ENCODE data around the gene AGAP3. TPM values are rescaled to one million over a fixed set of nuclear protein-coding genes. Genes with fewer than 3 reads are reported as not detected.

AGAP3 gene
- total and polyA plus RNA-seq, 12 donors = 40.2 to 93.4 (median 50.3) TPM

GRCh38 chr7:151048911-151049463, 37.3 kb upstream of the AGAP3 start:
- ATAC-seq (no peak), DNase-seq (no peak)
- intact Hi-C loops (cut with DNase I) = loop anchor here in 1 of 10 donors (10.0 kb wide), 1 partner anchor 56 kb away; no protein-coding TSS in a partner anchor
- H3K4me1 ChIP-seq = peaks cover 3 to 16% (median 9%) of the 10 kb centered on the region in 9 donors
- no peak overlapping the region for H3K27ac ChIP-seq
- TF ChIP-seq, protein P1, sequence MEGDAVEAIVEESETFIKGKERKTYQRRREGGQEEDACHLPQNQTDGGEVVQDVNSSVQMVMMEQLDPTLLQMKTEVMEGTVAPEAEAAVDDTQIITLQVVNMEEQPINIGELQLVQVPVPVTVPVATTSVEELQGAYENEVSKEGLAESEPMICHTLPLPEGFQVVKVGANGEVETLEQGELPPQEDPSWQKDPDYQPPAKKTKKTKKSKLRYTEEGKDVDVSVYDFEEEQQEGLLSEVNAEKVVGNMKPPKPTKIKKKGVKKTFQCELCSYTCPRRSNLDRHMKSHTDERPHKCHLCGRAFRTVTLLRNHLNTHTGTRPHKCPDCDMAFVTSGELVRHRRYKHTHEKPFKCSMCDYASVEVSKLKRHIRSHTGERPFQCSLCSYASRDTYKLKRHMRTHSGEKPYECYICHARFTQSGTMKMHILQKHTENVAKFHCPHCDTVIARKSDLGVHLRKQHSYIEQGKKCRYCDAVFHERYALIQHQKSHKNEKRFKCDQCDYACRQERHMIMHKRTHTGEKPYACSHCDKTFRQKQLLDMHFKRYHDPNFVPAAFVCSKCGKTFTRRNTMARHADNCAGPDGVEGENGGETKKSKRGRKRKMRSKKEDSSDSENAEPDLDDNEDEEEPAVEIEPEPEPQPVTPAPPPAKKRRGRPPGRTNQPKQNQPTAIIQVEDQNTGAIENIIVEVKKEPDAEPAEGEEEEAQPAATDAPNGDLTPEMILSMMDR (IDR thresholded peaks at IDR 0.05) = no peak
- H3K27me3 ChIP-seq = peaks cover 0 to 15% (median 0%) of the 10 kb centered on the region in 7 donors
- no peak overlapping the region for H3K4me3 ChIP-seq
- peaks cover 0 to 31% (median 0%) of the 10 kb centered on the region in 9 donors for H3K36me3 ChIP-seq
- 90 to 93% methylated on average over 29 to 38 of the region's 38 CpGs for WGBS, 2 donors
- H3K9me3 ChIP-seq = no peaks in the 10 kb centered on the region

GRCh38 chr7:151051108-151051507, 35.2 kb upstream of the AGAP3 start:
- TF ChIP-seq, protein P1 (IDR thresholded peaks at IDR 0.05) = no peak
- 2% methylated on average over 50 of the region's 50 CpGs for WGBS, 2 donors
- intact Hi-C loops (cut with DNase I) = loop anchor here in 1 of 10 donors (10.0 kb wide), 1 partner anchor 64 kb away; no protein-coding TSS in a partner anchor
- H3K4me1 ChIP-seq = peaks cover 3 to 16% (median 9%) of the 10 kb centered on the region in 9 donors
- ATAC-seq = peak; percentile 49 to 71 (median 66)
- H3K27ac ChIP-seq = no peak overlapping the region
- peak; percentile 36 to 69 for DNase-seq
- peaks cover 0 to 12% (median 0%) of the 10 kb centered on the region in 9 donors for H3K36me3 ChIP-seq
- no peaks in the 10 kb centered on the region for H3K9me3 ChIP-seq
- H3K4me3 ChIP-seq = peak overlapping the region in 3 of 10 donors; percentile 11 to 26 (median 24)
- peaks cover 0 to 15% (median 0%) of the 10 kb centered on the region in 7 donors for H3K27me3 ChIP-seq

GRCh38 chr7:151053096-151053495, 33.2 kb upstream of the AGAP3 start:
- Histone ChIP-seq H3K4me1 (peaks cover 10 to 22% (median 18%) of the 10 kb centered on the region in 9 donors), H3K9me3 (no peaks in the 10 kb centered on the region), H3K27ac (no peak overlapping the region), H3K27me3 (peaks cover 0 to 15% (median 0%) of the 10 kb centered on the region in 7 donors), H3K36me3 (peaks cover 0 to 7% (median 0%) of the 10 kb centered on the region in 9 donors), H3K4me3 (no peak overlapping the region)
- DNase-seq (no peak), ATAC-seq (no peak)
- TF ChIP-seq, protein P1 (IDR thresholded peaks at IDR 0.05) = no peak
- WGBS, 2 donors = 75 to 82% methylated on average over 4 of the region's 4 CpGs
- intact Hi-C loops (cut with DNase I) = loop anchor here in 1 of 10 donors (10.0 kb wide), 1 partner anchor 62 kb away; no protein-coding TSS in a partner anchor

GRCh38 chr7:151053751-151054150, 32.5 kb upstream of the AGAP3 start:
- Histone ChIP-seq H3K4me3 (no peak overlapping the region), H3K9me3 (no peaks in the 10 kb centered on the region), H3K27ac (no peak overlapping the region), H3K36me3 (peaks cover 0 to 7% (median 0%) of the 10 kb centered on the region in 9 donors), H3K4me1 (peaks cover 14 to 28% (median 23%) of the 10 kb centered on the region in 9 donors), H3K27me3 (peaks cover 0 to 15% (median 0%) of the 10 kb centered on the region in 7 donors)
- TF ChIP-seq, protein P1 (IDR thresholded peaks at IDR 0.05) = no peak
- no peak for ATAC-seq
- 84 to 98% methylated on average over 8 of the region's 8 CpGs for WGBS, 2 donors
- DNase-seq = no peak
- intact Hi-C loops (cut with DNase I) = loop anchor here in 1 of 10 donors (10.0 kb wide), 1 partner anchor 61 kb away; no protein-coding TSS in a partner anchor

Measured in heart right ventricle (tissue), 16 donors.